HG03025 (cell line): ENCODE measurements around the gene PTGR2.
"Not testable (repeated sequence)": the region's sequence is repeated elsewhere in the genome, so short reads cannot be mapped to it uniquely, and the experiment has no call there.

ENCODE experiments used
- ATAC-seq: cut with Tn5 transposase; IDR thresholded peaks from one replicate; pipeline ENCODE4 v1.9.1; 2021; ENCODE audit warnings: mild to moderate bottlenecking, moderate library complexity; ENCODE audit not compliant: unreplicated experiment, low FRiP score

Gene PTGR2

DNA sequence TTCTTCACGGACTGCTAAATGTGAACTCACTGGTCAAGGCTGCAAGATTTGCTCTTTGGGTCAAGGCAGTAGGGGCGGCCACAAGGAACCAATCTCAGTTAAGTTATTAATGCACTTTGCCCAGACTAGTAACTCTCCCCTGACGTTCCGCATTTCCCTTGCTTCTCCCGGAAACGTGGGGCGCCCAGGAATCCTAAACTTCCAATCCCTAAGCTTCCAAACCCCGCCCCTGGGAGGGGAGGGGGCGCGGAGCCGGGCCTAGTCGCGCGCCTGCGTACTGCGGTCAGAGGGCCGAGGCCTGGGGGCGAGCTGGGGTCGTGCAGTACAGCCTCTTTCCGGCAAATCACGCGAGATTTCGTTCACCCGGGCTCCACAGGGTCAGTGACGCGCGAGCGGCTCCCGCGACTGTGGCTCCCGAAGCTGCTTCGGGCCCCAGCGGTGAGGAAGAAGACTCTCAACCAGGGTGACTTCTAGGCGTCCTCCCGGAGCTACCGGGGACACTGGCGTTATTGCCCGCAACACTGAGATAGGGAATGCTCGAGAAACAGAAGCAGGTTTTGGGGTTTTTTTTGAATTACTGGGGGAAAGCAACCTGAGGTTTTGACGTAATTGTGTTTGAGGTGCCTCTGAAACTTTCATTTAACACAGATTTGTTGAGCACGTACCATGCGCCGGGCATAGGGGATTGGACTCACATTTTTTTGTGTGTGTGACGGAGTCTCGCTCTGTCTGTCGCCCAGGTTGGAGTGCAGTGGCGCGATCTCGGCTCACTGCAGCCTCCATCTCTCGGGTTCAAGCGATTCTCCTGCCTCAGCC, at the start of gene PTGR2:
TSS of gene PTGR2 (plus strand) at position 265 of the 816 bp plus-strand sequence. CDS start 7,032 bp downstream, outside the sequence.
- ATAC-seq, result peak; percentile 73

DNA sequence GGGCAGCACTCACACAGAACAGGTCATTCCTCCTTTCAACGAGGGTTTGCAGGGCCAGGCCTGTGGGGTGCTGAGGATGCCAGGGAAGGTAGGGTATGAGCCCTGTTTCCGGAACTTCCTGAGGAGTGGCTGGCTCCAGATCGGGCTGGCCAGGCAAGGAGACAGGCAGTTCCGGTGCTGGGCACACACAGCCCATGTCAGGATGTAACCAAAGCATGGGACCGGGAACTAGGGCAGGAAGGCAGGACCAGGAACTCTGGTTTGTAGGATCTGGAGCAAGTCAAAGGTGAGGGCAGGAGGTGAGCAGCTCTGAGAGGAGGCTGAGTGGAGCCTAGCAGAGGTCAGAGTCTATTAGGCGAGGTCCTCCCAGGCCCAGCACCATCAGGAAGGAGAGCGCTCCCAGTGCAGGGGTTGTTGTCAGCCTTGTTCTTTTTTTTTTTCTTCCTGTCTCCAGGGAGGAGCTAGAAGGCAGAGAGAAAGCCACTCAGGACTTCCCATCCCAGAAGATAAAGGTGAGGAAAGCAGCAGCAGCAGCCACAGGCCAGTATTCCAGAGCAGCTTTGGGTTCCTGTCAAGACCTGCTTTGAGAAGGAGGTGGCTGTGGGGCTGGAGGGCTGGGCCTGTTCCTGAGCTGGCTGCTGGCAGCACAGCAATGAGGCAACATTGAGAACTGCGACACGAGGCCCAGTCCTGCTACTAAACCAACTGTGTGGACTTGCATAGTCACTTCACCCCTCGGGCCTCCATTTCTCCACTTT, 49.0 kb upstream of the PTGR2 start:
- no peak for ATAC-seq

DNA sequence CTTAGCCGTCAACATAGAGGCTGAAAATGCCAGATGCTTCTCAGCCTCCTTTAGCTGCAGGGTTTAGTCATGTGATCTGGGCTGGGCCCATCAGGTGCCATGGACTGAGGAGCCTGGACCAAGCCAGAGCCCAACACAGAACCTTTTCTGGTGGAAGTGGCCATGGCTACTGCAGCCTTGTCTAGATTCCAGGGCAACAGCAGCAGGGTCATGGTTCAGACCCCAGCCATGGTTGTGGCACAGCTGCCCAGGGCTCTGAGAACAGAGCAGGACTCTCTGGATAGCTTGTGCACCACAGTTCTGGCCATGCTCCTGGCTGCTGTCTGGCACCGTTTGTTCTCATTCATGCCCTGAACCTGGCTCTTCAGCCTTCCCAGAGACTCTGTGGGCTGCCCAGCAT, 47.0 kb upstream of the PTGR2 start:
- ATAC-seq, result no peak

DNA sequence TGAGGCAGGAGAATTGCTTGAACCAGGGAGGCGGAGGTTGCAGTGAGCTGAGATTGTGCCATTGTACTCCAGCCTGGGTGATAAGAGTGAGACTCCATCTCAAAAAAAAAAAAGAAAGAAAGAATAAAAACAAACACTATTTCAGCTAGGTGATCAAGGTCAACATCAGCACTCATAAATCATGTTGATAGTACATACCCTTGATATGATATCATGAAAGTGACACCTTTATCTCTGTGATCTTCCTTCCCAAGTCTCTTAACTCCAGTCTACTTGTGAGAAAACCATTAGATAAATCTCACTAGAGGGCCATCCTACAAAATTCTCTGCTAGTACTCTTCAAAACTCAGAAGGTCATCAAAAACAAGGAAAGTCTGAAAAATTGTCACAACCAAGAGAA, 44.2 kb upstream of the PTGR2 start:
- ATAC-seq, result no peak

DNA sequence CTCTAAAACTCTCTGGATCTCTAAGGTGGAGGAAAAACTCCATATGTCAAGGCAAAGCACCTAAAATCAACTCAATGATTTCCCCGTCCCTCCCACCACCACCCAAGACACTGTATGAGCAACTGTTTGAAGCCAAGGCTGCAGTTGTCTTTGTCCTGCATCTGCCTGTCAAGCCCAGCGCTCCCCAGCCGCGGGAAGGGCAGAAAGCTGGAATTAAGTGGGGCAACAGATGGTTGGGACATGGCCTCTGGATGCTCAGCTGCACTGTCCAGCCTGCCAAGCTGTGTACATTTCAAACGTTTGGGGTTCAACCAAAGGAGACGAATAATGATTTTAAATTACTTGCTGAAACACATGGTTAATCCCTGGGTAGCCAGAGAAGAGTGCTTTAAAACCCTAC, 42.2 kb upstream of the PTGR2 start:
- no peak for ATAC-seq

DNA sequence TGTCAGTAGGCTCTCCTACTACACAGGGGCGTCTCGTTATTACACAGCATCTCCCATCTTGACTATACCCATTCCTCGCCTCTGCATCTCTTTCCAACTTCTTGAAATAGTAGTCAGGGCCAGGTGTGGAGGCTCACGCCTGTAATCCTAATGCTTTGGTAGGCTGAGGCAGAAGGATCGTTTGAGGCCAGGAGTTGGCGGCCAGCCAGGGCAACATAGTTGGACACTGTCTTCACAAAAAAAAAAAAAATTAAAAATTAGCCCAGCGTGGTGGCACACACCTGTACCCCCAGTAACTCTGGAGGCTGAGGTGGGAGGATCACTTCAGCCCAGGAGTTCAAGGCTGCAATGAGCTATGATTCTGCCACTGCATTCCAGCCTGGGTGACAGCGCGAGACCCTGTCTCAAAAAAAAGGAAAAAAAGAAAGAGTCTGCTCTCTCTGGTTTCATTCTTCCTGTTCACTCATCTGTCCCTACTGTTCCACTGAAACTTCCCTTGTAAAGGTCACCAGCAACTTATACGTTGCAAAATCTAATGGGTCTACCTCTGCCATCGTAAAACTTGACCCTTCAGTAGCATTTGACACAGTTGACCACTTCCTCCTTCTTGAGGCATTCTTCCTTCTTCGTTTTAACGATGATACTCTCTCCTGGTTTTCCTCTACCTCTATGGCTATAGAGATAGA, 41.0 kb upstream of the PTGR2 start:
- no peak for ATAC-seq

DNA sequence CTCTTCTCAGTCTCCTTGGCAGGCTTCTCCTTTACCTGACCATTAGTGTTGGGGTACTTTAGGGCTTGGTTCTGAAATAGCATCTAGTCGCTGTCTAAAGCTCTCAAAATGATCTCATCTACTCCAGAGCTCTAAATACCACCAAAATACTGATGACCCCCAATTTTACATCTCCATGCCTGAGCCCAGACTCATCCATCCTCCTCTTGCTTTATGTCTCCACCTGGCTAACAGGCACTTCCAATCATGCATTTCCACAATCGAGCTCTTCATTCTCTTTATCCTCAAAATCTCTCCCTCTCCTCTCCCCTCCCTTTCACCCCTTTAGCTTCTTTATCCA, 40.5 kb upstream of the PTGR2 start:
- no peak for ATAC-seq

DNA sequence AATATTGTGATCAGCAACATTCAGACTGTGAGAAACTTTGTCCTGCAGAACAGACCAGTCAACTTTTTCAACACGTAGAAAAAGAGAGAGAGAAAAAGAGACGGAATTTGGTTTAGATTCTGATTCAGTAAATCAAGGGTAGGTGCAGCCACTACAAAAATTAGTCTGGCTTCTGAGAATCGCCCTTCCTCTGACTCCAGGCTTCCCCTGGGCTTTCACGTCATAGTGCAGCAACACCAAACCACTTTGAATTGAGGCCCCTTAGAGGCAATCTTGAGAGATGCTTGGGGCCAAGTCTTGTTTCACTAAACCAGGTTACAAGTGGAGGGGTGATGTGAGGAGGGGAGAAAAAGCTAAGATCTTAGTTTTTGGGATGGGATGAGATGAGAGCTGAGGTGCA, 37.5 kb upstream of the PTGR2 start:
- ATAC-seq, result no peak

DNA sequence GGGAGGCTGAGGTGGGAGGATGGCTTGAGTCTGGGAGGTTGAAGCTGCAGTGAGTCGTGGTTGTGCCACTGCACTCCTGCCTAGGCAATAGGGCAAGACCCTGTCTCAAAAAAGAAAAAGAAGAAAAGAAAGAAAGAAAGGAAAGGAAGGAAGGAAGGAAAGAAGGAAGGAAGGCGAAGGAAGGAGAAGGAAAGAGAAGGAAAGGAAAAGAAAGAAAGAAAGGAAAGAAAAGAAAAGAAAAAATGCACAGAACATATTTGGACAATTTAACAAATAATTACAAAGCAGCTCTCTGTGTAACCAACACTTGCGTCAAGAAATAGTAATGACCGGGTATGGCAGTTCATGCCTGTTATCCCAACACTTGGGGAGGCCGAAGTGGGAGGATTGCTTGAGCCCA, 35.8 kb upstream of the PTGR2 start:
- no peak for ATAC-seq

DNA sequence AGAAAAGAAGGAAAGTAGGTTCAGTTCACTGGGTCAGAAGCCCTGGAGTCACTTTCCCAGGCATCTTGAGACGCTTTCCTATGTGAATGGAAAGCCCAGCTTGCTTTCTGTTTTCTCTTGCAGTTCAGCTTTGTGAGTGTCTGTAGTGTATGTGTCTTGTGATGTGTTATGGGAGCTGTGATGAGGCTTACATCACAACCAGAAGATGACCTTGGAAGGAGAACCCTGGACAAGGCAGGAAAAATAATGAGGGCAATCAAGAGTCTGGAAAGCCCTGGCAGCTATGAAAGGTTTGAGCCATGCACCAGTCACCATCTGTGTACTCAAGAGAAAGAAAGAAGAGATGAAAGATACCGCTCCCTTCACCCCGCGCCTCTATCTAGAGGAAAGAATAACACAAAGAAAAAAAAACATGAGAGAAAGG, 35.2 kb upstream of the PTGR2 start:
- no peak for ATAC-seq

DNA sequence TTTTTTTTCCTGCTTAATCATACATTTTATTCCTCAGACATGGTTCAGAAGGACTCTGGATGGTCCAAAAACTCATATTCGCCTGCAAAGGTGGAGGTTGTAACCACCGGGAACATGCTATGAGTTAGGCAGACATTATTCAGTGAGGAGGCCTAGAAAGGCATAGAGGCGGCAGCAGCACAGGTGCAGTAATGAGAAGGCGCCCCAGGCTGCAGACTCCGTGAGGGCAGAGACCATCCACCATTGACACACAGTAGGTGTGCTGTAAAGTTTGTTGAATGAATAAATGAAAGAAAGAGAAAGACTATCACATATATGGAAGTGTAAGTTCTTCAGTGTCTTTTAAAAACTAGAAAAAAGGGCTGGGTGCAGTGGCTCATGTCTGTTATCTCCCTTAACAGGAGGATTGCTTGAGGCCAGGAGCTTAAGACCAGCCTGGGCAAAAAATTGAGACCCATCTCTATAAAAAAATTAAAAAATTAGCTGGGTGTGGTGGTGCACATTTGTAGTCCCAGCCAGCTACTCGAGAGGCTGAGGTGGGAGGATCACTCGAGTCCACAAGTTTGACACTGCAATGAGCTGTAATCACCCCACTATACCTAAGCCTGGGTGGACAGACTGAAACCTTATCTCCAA, 34.5 kb upstream of the PTGR2 start:
- ATAC-seq, result no peak

DNA sequence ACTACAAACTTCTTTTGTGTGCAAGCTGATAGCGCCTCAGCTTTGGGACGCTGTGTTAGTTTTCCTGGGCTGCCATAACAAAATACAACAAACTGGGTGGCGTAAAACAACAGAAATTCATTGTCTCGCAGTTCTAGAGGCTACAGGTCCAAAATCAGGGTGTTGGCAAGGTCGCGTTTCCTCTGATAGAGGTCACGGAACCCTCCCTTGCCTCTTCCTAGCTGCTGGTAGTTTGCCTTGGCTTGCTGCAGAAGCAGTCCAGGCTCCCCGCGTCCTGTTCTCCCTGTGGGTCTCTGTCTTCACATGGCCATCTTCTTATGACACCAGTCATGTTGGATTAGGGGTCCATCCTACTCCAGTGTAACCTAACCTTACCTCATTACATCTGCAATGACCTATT, 32.8 kb upstream of the PTGR2 start:
- ATAC-seq, result no peak

DNA sequence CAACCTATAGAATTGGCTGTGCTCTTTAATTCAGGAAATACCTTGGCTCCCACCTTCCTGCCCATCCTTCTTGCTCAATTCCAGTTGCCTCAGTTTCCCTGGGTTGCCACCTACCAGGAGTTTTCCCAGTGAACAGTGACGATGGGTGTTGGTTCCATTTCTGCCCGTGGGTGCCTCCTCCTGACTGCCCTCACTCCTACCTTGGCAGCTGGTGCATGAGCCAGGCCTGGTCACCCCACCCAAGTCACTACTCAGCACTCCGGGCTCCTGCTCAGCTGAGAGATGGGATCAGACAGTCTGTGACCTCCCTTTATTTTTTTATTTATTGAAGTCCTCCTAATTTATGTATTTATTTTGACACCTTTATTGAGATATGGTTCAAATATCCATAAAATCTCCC, 31.0 kb upstream of the PTGR2 start:
- no peak for ATAC-seq

DNA sequence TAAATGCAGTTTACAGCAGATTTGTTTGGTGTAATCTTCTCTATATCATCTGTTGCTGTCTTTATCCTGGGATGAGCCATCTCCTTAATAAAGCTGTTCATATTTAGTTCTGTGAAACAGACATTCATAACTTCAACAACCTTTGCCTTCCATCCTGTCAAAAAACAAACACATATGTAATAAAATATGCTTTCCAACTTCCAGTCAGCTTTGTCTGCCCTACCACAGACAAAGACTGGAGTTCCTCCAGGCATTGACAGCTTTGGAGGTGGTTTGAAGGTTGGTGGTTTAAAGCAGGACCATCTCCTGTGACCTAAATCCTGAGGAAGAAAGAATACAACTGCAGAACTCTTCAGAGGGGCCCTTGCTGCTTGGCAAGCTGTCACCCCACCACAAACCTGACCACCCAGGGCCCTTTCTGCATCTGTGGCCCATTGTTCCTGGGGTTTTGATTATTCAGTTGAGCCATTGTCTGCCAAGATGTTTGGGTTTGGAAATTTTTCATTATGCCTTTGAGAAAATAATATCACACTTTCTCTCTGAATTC, 28.2 kb upstream of the PTGR2 start:
- ATAC-seq, result no peak

DNA sequence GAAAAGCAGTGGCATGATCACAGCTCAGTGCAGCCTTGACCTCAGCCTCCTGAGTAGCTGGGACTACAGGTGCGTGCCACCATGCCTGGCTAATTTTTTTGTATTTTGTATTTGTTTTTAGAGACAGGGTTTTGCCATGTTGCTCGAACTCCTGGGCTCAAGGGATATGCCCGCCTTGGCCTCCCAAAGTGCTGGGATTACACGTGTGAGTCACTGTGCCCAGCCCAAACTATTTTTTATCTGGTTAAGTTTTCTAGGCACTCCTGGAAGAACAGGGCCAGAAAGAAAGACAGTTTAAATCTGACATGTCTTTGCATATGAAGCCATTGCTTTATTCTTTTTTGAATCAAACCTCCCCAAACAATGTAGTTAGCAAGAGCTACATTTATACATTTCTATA, 27.5 kb upstream of the PTGR2 start:
- ATAC-seq, result no peak

DNA sequence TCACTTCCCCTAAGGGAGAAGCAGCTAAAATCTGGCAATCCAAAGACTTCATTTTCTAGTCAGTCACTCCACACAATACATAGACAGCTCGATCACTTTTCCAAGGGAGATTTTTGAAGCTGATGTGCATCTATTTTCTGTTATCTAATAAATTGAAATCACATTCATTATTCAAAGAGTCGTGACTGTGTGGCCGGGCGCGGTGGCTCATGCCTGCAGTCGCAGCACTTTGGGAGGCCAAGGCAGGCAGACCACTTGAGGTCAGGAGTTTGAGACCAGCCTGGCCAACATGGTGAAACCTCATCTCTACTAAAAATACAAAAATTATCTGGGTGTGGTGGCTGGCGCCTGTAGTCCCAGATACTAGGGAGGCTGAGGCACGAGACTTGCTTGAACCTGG, 27.1 kb upstream of the PTGR2 start:
- ATAC-seq, result no peak

DNA sequence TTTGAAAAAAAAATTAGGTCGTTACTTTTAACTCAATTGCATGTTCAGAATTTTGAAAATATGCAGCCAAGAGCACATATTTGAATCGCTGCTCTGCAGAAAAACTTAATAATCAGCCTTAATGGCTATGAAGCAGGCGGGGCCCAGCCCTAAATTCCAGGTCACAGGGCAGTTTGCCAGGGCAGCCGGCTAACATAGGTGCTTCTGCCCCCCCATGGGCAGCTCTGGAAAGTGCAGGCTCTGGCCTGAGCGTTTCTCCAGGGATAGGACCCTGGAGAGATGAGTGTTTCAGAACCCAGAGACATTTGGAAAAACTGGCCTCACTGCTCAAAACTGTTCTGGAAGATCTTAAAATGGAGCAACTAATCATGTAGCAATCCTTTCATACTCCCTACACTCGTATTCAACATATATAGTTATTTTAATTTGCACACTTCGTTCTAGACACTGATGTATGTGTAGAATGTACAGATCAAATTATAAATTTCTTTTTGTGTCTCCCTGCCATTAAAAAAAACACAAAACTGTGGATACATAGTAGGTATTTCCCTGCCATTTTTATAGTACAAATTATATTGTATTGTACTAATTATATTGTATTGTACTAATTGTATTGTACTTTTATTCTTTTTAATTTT, 26.0 kb upstream of the PTGR2 start:
- no peak for ATAC-seq

DNA sequence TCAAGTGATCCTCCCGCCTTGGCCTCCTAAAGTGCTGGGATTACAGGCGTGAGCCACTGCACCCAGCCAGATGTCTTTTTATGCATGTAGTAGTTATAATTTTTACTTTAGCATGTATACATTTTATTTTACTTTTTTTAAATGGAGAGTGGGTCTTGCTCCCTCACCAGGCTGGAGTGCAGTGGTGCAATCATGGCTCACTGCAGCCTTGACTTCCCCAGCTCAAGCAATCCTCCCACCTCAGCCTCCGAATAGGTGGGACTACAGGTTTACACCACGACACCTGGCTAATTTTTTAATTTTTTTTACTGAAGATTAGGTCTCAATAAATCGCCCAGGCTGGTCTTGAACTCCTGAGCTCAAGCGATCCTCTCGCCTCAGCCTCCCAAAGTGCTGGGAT, 24.4 kb upstream of the PTGR2 start:
- ATAC-seq, result not testable (repeated sequence)

DNA sequence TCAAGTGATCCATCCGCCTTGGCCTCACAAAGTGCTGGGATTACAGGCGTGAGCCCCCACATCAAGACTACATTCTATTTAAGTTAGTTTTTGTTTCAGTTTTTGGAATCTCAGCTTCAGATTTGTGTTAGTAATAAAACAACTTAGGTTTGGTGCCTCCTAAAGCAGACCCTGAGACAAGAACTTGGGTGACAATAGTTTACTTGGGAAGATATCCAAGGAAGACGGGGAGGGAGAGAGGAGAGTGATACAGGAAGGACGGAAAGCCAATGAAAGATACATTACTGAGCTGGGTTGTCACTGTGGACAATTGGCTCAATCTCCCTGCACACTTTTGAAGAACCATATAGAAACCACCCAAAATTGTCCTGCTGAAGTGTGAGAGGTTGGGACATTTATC, 22.6 kb upstream of the PTGR2 start:
- no peak for ATAC-seq
